Pulmonary artery endothelial cell (primary cell): Measurements from ENCODE around the gene PIP4K2C. TPM values are rescaled to one million over a fixed set of nuclear protein-coding genes. Genes with fewer than 3 reads are reported as not detected.
"Not testable (repeated sequence)": the region's sequence is repeated elsewhere in the genome, so short reads cannot be mapped to it uniquely, and the experiment has no call there.

Source experiments
- DNase-seq: peaks from one replicate; pipeline ENCODE4 v3.0.0-alpha.2; 2011; ENCODE audit warnings: low read depth, low spot score
- total RNA-seq: library from RNA; depleted of rRNA; stranded (reverse); fragments of >200 nt; gene quantifications from 2 replicates; pipeline ENCODE4 v1.2.3, GENCODE V29; 2014

The PIP4K2C gene
- total RNA-seq, 1 donor from 2014 or later = 10.4 TPM

- no peak for DNase-seq
Measured at GRCh38 chr12:57558864-57559263, 32.1 kb upstream of the PIP4K2C start.

- no peak for DNase-seq
Measured at GRCh38 chr12:57560516-57560915, 30.5 kb upstream of the PIP4K2C start.

GRCh38 chr12:57561117-57561516 lies 29.9 kb upstream of the PIP4K2C start:
- DNase-seq = not testable (repeated sequence)

GRCh38 chr12:57563358-57563757 lies 27.6 kb upstream of the PIP4K2C start:
- no peak for DNase-seq

- DNase-seq = no peak
Measured at GRCh38 chr12:57564178-57564740, 26.7 kb upstream of the PIP4K2C start.

- DNase-seq = no peak
Measured at GRCh38 chr12:57568838-57569237, 22.2 kb upstream of the PIP4K2C start.

GRCh38 chr12:57569858-57570257 lies 21.1 kb upstream of the PIP4K2C start:
- DNase-seq = no peak

GRCh38 chr12:57570438-57570837 lies 20.6 kb upstream of the PIP4K2C start:
- not testable (repeated sequence) for DNase-seq

GRCh38 chr12:57571926-57572762 lies 18.8 kb upstream of the PIP4K2C start:
- DNase-seq = no peak

- DNase-seq = no peak
Measured at GRCh38 chr12:57574795-57575194, 16.2 kb upstream of the PIP4K2C start.

GRCh38 chr12:57575771-57576612 lies 15.0 kb upstream of the PIP4K2C start:
- no peak for DNase-seq

GRCh38 chr12:57576613-57577160 lies 14.3 kb upstream of the PIP4K2C start:
- no peak for DNase-seq

GRCh38 chr12:57577981-57578758 lies 12.8 kb upstream of the PIP4K2C start:
- DNase-seq = no peak

- DNase-seq = no peak
Measured at GRCh38 chr12:57579011-57579410, 12.0 kb upstream of the PIP4K2C start.

GRCh38 chr12:57579677-57580465 lies 11.1 kb upstream of the PIP4K2C start:
- no peak for DNase-seq

GRCh38 chr12:57580466-57580795 lies 10.6 kb upstream of the PIP4K2C start:
- no peak for DNase-seq

GRCh38 chr12:57581802-57582201 lies 9.2 kb upstream of the PIP4K2C start:
- no peak for DNase-seq

- no peak for DNase-seq
Measured at GRCh38 chr12:57582440-57582839, 8.6 kb upstream of the PIP4K2C start.

GRCh38 chr12:57583008-57583831 lies 7.8 kb upstream of the PIP4K2C start:
- peak; percentile 51 for DNase-seq
